K562 (cell line): ENCODE measurements around the gene CARD11. TPM values are rescaled to one million over a fixed set of nuclear protein-coding genes. Genes with fewer than 3 reads are reported as not detected.

Source experiments
- CHD7 ChIP-seq: fragments of 200-600 bp; sonication (generic); IDR thresholded peaks from one replicate; pipeline ENCODE4 v1.6.1; 2012; ENCODE audit warnings: mild to moderate bottlenecking, low read depth, low read length, inconsistent platforms
- CTCFL ChIP-seq: IDR thresholded peaks from 2 replicates; pipeline ENCODE4 v1.6.1; 2011; ENCODE audit warnings: borderline replicate concordance, low read depth, mild to moderate bottlenecking, moderate library complexity, low read length; ENCODE audit not compliant: insufficient read depth, poor library complexity, severe bottlenecking
- EP300 ChIP-seq: IDR thresholded peaks from 2 replicates; pipeline ENCODE4 v1.6.1; 2012; ENCODE audit warnings: low read length, improper control_type of control experiment
- GABPB2 ChIP-seq: fragments of 250-450 bp; sonication (Bioruptor Pico); conservative IDR thresholded peaks from 2 replicates; pipeline ENCODE4 v1.5.1; 2021; ENCODE audit warnings: mild to moderate bottlenecking
- GATAD2B ChIP-seq: fragments of 450-650 bp; IDR thresholded peaks from 2 replicates; pipeline ENCODE4 v1.6.1; 2017; ENCODE audit warnings: mild to moderate bottlenecking, borderline replicate concordance
- HDAC8 ChIP-seq: fragments of 450-650 bp; IDR thresholded peaks from 2 replicates; pipeline ENCODE4 v1.6.1; 2016; ENCODE audit warnings: mild to moderate bottlenecking, missing genetic modification characterization, moderate library complexity, missing compliant biosample characterization
- HLTF ChIP-seq: fragments of 450-650 bp; IDR thresholded peaks from 2 replicates; pipeline ENCODE4 v1.6.1; 2016
- PHF21A ChIP-seq: fragments of 450-650 bp; IDR thresholded peaks from 2 replicates; pipeline ENCODE4 v1.6.1; 2017; ENCODE audit warnings: low read depth, borderline replicate concordance
- USF2 ChIP-seq: sonication (generic); formaldehyde crosslinking; IDR thresholded peaks from 2 replicates; pipeline ENCODE4 v1.5.0; 2020; ENCODE audit warnings: missing genetic modification reagents
- ZBTB17 ChIP-seq: fragments of 450-650 bp; formaldehyde crosslinking; IDR thresholded peaks from 2 replicates; pipeline ENCODE4 v1.4.0; 2020; ENCODE audit warnings: mild to moderate bottlenecking
- ZNF584 ChIP-seq: fragments of 200-800 bp; sonication (Bioruptor generic); IDR thresholded peaks from 2 replicates; pipeline ENCODE4 v1.6.1; 2016; ENCODE audit warnings: low read depth, mild to moderate bottlenecking, missing genetic modification characterization, missing compliant biosample characterization
- ZNF76 ChIP-seq: fragments of 250-450 bp; sonication (Bioruptor Pico); IDR thresholded peaks from 2 replicates; pipeline ENCODE4 v1.4.0; 2020; ENCODE audit warnings: mild to moderate bottlenecking, moderate library complexity, borderline replicate concordance
- polyA plus RNA-seq, 8 experiments: library from polyadenylated mRNA; depleted of rRNA in 4 of 8; stranded (reverse) in 5 of 8; unstranded in 3 of 8; fragments of >200 nt; fragmentation: Nextera tagmentation in 2 of 8; fragmentation: Illumina TruSeq in 1 of 8; extraction: Ambion mirVana in 2 of 8; extraction: Trizol in 1 of 8; gene quantifications; 2 replicates each; pipeline versions ENCODE4 v1.2.1 to v1.2.3, GENCODE V29; 2011 to 2014; ENCODE audit warnings: inconsistent platforms in 1 of 8, missing spikeins in 1 of 8
- total RNA-seq, 7 experiments: library from RNA; depleted of rRNA in 6 of 7; stranded (reverse); fragments of >200 nt in 6 of 7; fragmentation: Illumina TruSeq in 2 of 7; extraction: Trizol in 2 of 7; gene quantifications; 2 replicates each; pipeline versions ENCODE4 v1.2.1 to v1.2.3, GENCODE V29; 2011 to 2021; ENCODE audit warnings: low replicate concordance in 1 of 7

CARD11 gene
- total and polyA plus RNA-seq, 9 of the 15 experiments (the other 6 are each of a cell fraction or from before 2014, with no cell fraction given): 0.07 to 12.8 (median 5.7) TPM

- TF ChIP-seq CHD7 (no peak), ZBTB17 (CRISPR knock-in tag) (peak; percentile 78), GABPB2 (0 out of 2 replicates have a peak, but pooled peaks have one; percentile 66), GATAD2B (no peak), EP300 (peak; percentile 81), ZNF584 (CRISPR knock-in tag) (peak; percentile 69; the same call in 1 of the 2 replicates), PHF21A (no peak), CTCFL (no peak), ZNF76 (CRISPR knock-in tag) (peak; percentile 80; the same call in 1 of the 2 replicates), HDAC8 (tag) (peak; percentile 97), USF2 (CRISPR knock-in tag) (no peak), HLTF (no peak)
These were observed 86.9 kb downstream of the CARD11 start (continued) for GRCh38 chr7:2956526-2957368.
